B cell (primary cell): ENCODE results near the gene AK9. TPM values are rescaled to one million over a fixed set of nuclear protein-coding genes. Genes with fewer than 3 reads are reported as not detected.

Source experiments
- ATAC-seq: fragments of 200-7000 bp; cut with Tn5 transposase; one replicate; pipeline ENCODE4 v1.10.0; 2021; ENCODE audit warnings: low read depth, mild to moderate bottlenecking, moderate number of reproducible peaks, moderate library complexity
- CTCF ChIA-PET: fragments of 350-600 bp; sonication (Branson Sonifier 250); formaldehyde crosslinking; loops from one replicate; lab custom pipeline; 2021; ENCODE audit warnings: antibody characterized with exemption, inconsistent platforms; lab: Charles Lee
- POLR2A ChIA-PET: fragments of 350-600 bp; sonication (Branson Sonifier 250); formaldehyde crosslinking; loops from one replicate; lab custom pipeline; 2021; ENCODE audit warnings: antibody characterized with exemption; lab: Charles Lee
- DNase-seq: peaks from one replicate; pipeline ENCODE4 v3.0.0; 2013
- H2AFZ ChIP-seq: 2 replicates; pipeline ENCODE4 v1.6.1; 2012; ENCODE audit warnings: mild to moderate bottlenecking, low read depth, low read length; ENCODE audit not compliant: insufficient read depth, poor library complexity, severe bottlenecking
- H3K27ac ChIP-seq, 2 donors: 1 replicate in 1 of 2; 2 replicates in 1 of 2; pipeline ENCODE4 v1.5.1; 2012 to 2013; ENCODE audit warnings: low read length in 2 of 2, mild to moderate bottlenecking in 2 of 2, moderate library complexity in 1 of 2
- H3K27me3 ChIP-seq, 4 experiments: fragments of 200-600 bp in 1 of 4; sonication (generic) in 1 of 4; replicated peaks in 1 of 4; 1 replicate in 2 of 4; 2 replicates in 2 of 4; pipeline versions ENCODE4 v1.6.1 to v1.7.0; 2013 to 2016; ENCODE audit warnings: low read length in 3 of 4, mild to moderate bottlenecking in 2 of 4, mixed read lengths in 1 of 4, moderate library complexity in 1 of 4; ENCODE audit not compliant: insufficient read depth in 4 of 4, control insufficient read depth in 3 of 4; ENCODE audit errors: control extremely low read depth in 1 of 4
- H3K36me3 ChIP-seq, 2 experiments: replicated peaks in 1 of 2; 1 replicate in 1 of 2; 2 replicates in 1 of 2; pipeline versions ENCODE4 v1.6.1 to v1.7.1; 2013; ENCODE audit warnings: low read length in 1 of 2; ENCODE audit not compliant: insufficient read depth in 2 of 2, control insufficient read depth in 1 of 2; ENCODE audit errors: control extremely low read depth in 1 of 2, extremely low read depth in 1 of 2
- H3K4me1 ChIP-seq, 2 donors: fragments of 200-600 bp in 1 of 2; sonication (generic) in 1 of 2; 1 replicate in 1 of 2; 2 replicates in 1 of 2; pipeline versions ENCODE4 v1.5.1 to v1.6.1; 2013 to 2017; ENCODE audit warnings: low read length in 2 of 2; ENCODE audit not compliant: control insufficient read depth in 2 of 2, insufficient read depth in 2 of 2
- H3K4me2 ChIP-seq: replicated peaks from 2 replicates; pipeline ENCODE3; 2012; ENCODE audit warnings: mild to moderate bottlenecking, low read depth, low read length; ENCODE audit not compliant: poor library complexity, severe bottlenecking
- H3K4me3 ChIP-seq, 5 experiments: fragments of 200-600 bp in 1 of 5; sonication (generic) in 1 of 5; 1 replicate in 3 of 5; 2 replicates in 2 of 5; pipeline versions ENCODE4 v1.5.1 to v1.7.0; 2011 to 2016; ENCODE audit warnings: low read length in 4 of 5, mild to moderate bottlenecking in 4 of 5, low read depth in 2 of 5, control low read depth in 1 of 5, moderate library complexity in 1 of 5; ENCODE audit not compliant: insufficient read depth in 1 of 5; ENCODE audit errors: control extremely low read depth in 1 of 5, extremely low read depth in 1 of 5
- H3K79me2 ChIP-seq: fragments of 200-600 bp; sonication (generic); one replicate; pipeline ENCODE4 v1.6.0; 2016; ENCODE audit warnings: low read length; ENCODE audit not compliant: control insufficient read depth, insufficient read depth
- H3K9ac ChIP-seq: fragments of 200-600 bp; sonication (generic); 2 replicates; pipeline ENCODE4 v1.6.1; 2017; ENCODE audit warnings: mild to moderate bottlenecking, low read length, moderate library complexity
- H3K9me3 ChIP-seq, 3 donors: one replicate each; pipeline versions ENCODE4 v1.6.1 to v1.7.1; 2013; ENCODE audit warnings: low read length in 2 of 3; ENCODE audit not compliant: control insufficient read depth in 2 of 3, insufficient read depth in 1 of 3; ENCODE audit errors: control extremely low read depth in 1 of 3
- H4K20me1 ChIP-seq: 2 replicates; pipeline ENCODE4 v1.6.0; 2012; ENCODE audit warnings: mild to moderate bottlenecking, low read length; ENCODE audit not compliant: insufficient read depth, control insufficient read depth, poor library complexity, severe bottlenecking
- H3K27ac Mint-ChIP-seq: one replicate; pipeline ENCODE4 v1.8.0; 2021; ENCODE audit warnings: mixed read lengths
- H3K27me3 Mint-ChIP-seq: one replicate; pipeline ENCODE4 v1.8.0; 2021; ENCODE audit warnings: mixed read lengths
- H3K4me1 Mint-ChIP-seq: one replicate; pipeline ENCODE4 v1.8.0; 2021; ENCODE audit warnings: mixed read lengths
- H3K4me3 Mint-ChIP-seq: one replicate; pipeline ENCODE4 v1.8.0; 2021; ENCODE audit warnings: mixed read lengths
- H3K9me3 Mint-ChIP-seq: one replicate; pipeline ENCODE4 v1.8.0; 2022; ENCODE audit warnings: mixed read lengths; ENCODE audit not compliant: insufficient read depth
- CTCF ChIP-seq: fragments of 200-600 bp; IDR thresholded peaks from one replicate; pipeline ENCODE4 v1.8.0; 2022; ENCODE audit warnings: antibody characterized with exemption, mild to moderate bottlenecking
- EZH2 ChIP-seq: IDR thresholded peaks from 2 replicates; pipeline ENCODE4 v1.6.1; 2012; ENCODE audit warnings: borderline replicate concordance, low read depth, mild to moderate bottlenecking, moderate library complexity, low read length; ENCODE audit not compliant: insufficient read depth, poor library complexity, severe bottlenecking
- WGBS: methylation state at CpG from one replicate; pipeline ENCODE4 v1.1.5; 2013; ENCODE audit warnings: missing lambda C conversion rate; ENCODE audit not compliant: insufficient coverage; 5-methylcytosine and 5-hydroxymethylcytosine counted together
- intact Hi-C: fragments of 100-400 bp; cut with micrococcal nuclease; formaldehyde crosslinking; loops from one replicate; pipeline ENCODE4 v1.10.0; 2022
- polyA plus RNA-seq: library from polyadenylated mRNA; depleted of rRNA; stranded (reverse); fragments of >200 nt; gene quantifications from 2 replicates; pipeline ENCODE4 v1.2.3, GENCODE V29; 2012
- total RNA-seq, 2 donors: library from RNA; stranded (reverse); fragments of 120-200 nt in 1 of 2; gene quantifications; 1 replicate in 1 of 2; 2 replicates in 1 of 2; pipeline versions ENCODE4 v1.2.3 to v1.2.4, GENCODE V29; 2013 to 2022

The AK9 gene
- total and polyA plus RNA-seq, 2 donors (not counting 1 experiment from before 2014, with no cell fraction given): 6.4 to 26.5 TPM

GRCh38 chr6:109655761-109656262 is 35.2 kb downstream of the AK9 start:
- CTCF ChIA-PET: no interaction called here
- Histone ChIP-seq H3K4me1 (no peaks in the 10 kb centered on the region), H3K9ac (no peak overlapping the region), H3K36me3 (no peaks in the 10 kb centered on the region), H4K20me1 (no peaks in the 10 kb centered on the region), H3K4me2 (no peak overlapping the region), H3K4me3 (no peak overlapping the region), H2AFZ (no peak overlapping the region), H3K27me3 (no peaks in the 10 kb centered on the region), H3K79me2 (no peaks in the 10 kb centered on the region), H3K9me3 (no peaks in the 10 kb centered on the region), H3K27ac (no peak overlapping the region)
- Mint-ChIP-seq H3K27me3 (no peaks in the 10 kb centered on the region), H3K4me3 (no peak overlapping the region), H3K9me3 (no peaks in the 10 kb centered on the region), H3K27ac (no peak overlapping the region), H3K4me1 (no peaks in the 10 kb centered on the region)
- no peak for ATAC-seq
- intact Hi-C loops: no loop called here
- TF ChIP-seq EZH2: no peak
- TF ChIP-seq CTCF: no peak
- POLR2A ChIA-PET: no interaction called here
- no peak for DNase-seq
- WGBS: 89% methylated on average over 3 of the region's 6 CpGs

GRCh38 chr6:109653264-109653663 is 37.7 kb downstream of the AK9 start:
- H3K27ac ChIP-seq: no peak overlapping the region
- ChIA-PET POLR2A (no interaction called here), CTCF (no interaction called here)
- no peak for TF ChIP-seq CTCF
- TF ChIP-seq EZH2: no peak
- H3K27ac Mint-ChIP-seq: no peak overlapping the region
- H3K9me3 ChIP-seq: no peaks in the 10 kb centered on the region
- no peaks in the 10 kb centered on the region for H3K4me1 Mint-ChIP-seq
- WGBS: 50% methylated on average over 1 of the region's 5 CpGs
- ATAC-seq (no peak), DNase-seq (no peak)
- no peaks in the 10 kb centered on the region for H3K36me3 ChIP-seq
- no peaks in the 10 kb centered on the region for H3K27me3 ChIP-seq
- no peak overlapping the region for H3K4me2 ChIP-seq
- no peaks in the 10 kb centered on the region for H4K20me1 ChIP-seq
- no peaks in the 10 kb centered on the region for H3K9me3 Mint-ChIP-seq
- H3K9ac ChIP-seq: no peak overlapping the region
- intact Hi-C loops: no loop called here
- H3K4me3 ChIP-seq: no peak overlapping the region
- H3K4me1 ChIP-seq: no peaks in the 10 kb centered on the region
- H3K4me3 Mint-ChIP-seq: no peak overlapping the region
- H2AFZ ChIP-seq: no peak overlapping the region
- no peaks in the 10 kb centered on the region for H3K27me3 Mint-ChIP-seq
- H3K79me2 ChIP-seq: no peaks in the 10 kb centered on the region
